NAMALWA (cell line): ENCODE results near the gene PCDH9.

ENCODE experiments used
- DNase-seq: peaks from one replicate; pipeline ENCODE4 v3.0.0-alpha.2; 2015; ENCODE audit warnings: low spot score

Gene PCDH9

GRCh38 chr13:66378894-66379293, 851.2 kb downstream of the PCDH9 start:
- no peak for DNase-seq

- DNase-seq: no peak
Measured at GRCh38 chr13:66377569-66377968, 852.6 kb downstream of the PCDH9 start.

- DNase-seq: no peak
Measured at GRCh38 chr13:66375756-66376155, 854.4 kb downstream of the PCDH9 start.

DNA sequence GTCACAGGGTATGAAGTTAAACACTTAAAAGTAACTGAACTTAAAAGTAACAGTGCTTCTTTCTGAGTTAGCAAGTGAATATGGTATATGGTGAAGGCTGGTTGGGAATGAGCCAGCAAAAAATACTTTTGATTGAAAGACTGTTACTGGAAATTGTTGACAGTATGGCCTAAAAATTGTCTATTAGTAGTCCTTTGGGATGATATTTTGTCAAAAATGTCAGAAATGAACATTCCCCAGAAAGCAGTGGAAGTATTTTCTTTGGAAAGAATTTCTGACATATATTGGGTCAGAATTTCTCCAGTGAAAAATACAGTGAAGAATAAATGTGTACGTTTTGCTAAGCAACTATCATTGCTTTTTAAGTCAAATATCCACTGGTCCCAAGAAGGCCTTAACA, 860.5 kb downstream of the PCDH9 start:
- DNase-seq: no peak

DNA sequence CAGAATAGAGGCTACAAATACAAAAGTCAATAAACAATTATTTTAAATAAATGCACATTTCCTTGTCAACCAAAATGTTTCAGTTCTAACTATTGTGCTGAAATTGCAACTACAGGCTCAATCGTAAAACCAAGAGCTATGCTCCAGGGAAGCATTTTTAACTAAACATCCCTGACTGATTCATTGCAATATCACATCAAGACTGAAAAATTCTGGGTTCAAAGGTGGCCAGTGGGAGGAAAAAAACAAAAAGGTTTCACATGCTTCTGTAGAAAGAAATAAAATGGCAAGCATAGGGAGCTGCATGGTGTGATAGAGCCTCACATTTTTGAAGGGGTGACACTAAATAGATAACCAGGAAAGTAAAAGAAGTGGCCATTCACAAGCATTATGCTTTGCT, 862.8 kb downstream of the PCDH9 start:
- DNase-seq: no peak

DNA sequence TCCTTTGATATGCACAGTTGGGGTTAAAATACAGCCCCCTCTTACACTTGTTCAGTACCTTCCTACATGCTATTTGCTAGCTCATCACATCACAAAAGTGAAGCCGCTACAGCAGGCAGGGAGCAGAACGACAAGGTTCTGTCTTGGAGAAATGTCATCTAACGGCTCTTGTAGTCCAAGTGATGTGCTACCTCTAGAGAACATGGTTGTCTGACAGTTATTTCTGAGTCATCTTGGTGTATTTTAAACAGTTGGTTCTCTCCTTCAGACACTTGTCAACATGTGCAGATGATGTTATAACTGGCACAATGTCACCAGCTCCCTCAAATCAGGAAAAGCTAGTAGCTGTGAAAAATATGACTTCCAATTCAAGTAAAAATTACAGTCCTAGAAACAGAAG, 865.0 kb downstream of the PCDH9 start:
- DNase-seq: no peak

GRCh38 chr13:66364346-66364745, 865.8 kb downstream of the PCDH9 start:
- DNase-seq: no peak

DNA sequence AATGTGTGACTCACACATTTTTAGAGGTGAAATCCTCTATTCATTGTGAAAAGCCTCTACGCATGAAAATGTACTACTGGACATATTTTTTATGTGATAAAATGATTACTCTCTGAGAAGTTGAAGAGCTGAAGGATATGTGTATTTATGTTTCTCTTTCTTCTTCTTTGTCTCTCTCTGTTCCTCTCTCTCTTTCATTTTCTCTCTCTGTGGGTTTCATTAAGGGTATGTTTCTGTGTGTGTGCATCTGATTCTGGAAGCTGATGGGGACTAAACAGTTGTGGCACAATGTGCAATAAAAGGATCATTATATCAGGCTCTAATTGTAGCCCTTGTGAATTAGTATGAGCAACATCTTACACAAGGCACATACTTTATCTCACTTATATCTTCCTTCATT, 867.7 kb downstream of the PCDH9 start:
- no peak for DNase-seq

DNA sequence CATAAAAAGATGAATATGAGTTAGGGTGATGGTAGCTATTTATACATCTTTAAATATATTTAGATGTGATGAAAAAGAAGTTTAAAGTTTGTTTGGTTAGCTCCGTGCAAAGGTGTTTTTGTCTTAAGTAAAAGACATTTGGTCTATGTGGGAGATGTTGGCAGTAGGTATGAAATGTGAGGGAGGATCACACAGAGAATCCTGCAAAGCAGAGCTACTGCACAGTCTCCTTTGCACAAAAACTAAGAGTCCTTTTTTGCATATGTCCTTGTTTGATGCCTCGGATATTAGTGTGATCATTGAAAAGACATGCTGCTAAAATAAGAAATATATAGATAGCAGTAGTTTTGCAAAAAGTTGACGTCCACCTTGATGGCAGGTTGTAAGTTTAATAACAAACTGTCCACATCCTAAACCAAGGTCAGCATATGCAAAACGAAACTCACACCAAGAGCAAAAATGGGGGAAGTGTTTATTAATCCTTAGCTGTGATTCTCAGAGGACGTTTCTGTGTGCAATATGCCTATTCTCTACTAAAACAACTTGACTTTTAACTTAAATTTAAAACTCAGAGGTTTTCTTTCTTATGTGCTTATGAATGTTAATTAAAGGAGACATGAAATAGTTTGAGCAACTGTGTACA, 870.1 kb downstream of the PCDH9 start:
- DNase-seq: no peak

GRCh38 chr13:66359393-66359792, 870.7 kb downstream of the PCDH9 start:
- no peak for DNase-seq

- no peak for DNase-seq
Measured at GRCh38 chr13:66358564-66358963, 871.6 kb downstream of the PCDH9 start.

- DNase-seq: no peak
Measured at GRCh38 chr13:66357463-66357862, 872.7 kb downstream of the PCDH9 start.

DNA sequence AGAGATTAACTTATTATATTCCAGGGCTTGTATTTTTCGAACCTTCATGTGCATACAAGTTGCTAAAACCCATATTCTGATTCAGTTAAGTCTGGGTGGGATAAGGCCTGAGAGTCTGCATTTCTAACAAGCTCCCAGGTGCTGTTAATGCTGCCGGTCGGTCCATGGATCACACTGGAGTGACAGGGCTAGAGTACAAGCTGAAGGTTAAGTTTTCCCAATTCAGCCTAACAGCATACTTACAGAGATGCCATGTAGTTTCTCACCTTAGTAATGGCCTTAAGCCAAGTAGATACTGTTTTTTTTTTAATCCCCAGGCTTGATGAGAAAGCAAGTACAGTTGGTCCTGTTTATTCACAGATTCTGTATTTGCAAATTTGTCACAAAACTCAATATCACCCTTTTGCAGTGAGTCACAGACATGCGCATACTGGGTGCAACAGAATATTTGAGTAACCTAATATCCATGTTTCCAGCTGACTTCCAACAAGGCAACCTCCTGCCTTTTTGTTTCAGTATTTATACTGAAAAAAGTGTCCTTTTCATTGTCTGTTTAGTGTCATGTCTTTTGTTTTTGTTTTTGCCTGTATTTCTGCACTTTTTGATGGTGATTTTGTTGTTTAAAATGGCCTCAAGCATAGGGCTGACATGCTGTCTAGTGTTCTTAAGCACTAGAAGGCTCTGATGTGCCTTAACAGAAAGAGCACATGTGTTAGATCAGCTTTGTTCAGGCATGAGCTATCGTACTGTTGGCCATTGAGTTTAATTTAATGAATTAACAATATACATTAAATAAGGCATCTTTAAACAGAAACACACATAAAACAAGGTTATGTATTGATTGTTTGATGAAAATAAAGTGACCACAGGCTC, 875.0 kb downstream of the PCDH9 start:
- DNase-seq: no peak

DNA sequence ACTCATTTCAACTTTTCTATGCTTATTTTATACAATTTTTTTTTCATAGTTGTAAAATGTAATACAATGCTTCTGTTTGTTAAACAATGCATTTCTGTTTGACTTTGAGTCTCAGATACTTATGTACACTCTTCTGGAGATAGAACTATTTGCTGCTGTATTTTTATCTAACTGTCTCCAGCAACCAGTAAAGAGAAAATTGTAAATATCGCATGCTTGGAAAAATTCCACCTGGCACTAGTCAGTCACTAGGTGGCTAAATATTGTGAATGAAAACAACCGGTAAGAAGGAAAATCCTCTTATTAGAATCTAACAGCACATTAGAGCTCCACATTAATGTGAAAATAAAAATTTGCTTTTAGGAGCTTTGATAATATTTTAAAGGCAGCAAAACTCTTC, 876.5 kb downstream of the PCDH9 start:
- no peak for DNase-seq

- no peak for DNase-seq
Measured at GRCh38 chr13:66349966-66350365, 880.2 kb downstream of the PCDH9 start.

DNA sequence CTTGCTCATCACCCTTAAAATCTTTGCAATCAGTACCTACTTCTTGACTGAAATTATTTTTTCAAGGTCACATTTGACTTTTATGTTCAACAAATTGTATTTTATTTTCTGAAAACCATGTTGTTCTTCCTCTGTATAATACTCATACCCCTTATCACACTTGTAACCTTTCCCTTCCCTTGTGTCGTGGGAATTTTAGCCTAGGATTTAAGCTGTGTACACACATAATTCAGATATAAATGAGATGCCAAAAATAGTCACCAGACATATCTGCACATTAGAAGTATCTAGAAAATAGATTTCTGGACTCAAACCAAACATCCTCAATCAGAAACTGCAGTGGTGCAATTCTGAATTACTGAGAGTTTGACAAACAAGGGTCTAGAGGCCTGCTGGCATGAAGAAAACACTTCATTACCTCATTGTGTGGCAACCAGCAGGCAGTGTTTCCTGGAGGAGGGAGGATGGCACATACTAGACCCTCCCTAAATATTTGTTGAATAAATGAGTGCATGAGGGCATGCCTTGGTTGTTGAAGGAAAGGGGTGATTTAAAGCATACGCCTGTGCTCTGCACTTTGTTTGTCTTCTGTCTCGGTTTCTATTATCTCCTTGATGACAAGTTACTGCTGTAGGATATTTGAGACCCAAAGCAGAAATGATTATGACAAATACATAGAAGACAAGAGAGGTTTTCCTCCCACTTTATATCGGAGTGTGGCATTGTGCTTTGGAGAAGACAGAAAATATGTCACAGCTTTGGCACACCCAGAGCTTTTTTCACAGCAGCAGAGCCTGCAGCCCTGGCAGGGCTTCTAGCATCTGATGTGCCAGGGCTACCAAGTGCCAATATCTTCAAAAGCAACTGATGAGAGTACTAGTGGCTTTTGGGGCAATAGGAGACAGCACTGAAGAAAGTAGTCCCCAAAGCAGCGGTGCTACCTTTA, 881.1 kb downstream of the PCDH9 start:
- no peak for DNase-seq

- no peak for DNase-seq
Measured at GRCh38 chr13:66347486-66348117, 882.5 kb downstream of the PCDH9 start.

DNA sequence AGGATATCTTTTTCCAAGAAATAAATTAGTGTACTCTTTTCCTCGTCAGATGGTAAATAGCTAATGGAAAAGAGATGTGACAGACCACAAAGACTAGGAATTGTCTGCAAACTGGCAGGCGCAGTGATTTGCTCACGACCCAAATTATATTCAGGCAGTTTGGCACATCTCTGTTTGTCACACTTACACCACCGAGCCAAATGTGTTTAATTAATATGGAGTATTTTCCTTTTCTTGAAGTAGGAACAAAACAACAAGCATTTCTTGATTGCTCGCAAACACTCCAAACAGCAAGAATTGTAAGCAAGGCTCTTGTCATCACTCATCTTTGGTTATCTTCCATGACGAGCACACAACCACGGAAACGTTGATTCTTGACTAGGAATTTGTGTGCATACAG, 884.2 kb downstream of the PCDH9 start:
- DNase-seq: no peak

GRCh38 chr13:66345518-66345810, 884.7 kb downstream of the PCDH9 start:
- DNase-seq: no peak

GRCh38 chr13:66344805-66345517, 885.2 kb downstream of the PCDH9 start:
- no peak for DNase-seq

GRCh38 chr13:66343224-66343828, 886.8 kb downstream of the PCDH9 start:
- no peak for DNase-seq
